Activated naive CD4-positive, alpha-beta T cell treated with anti-CD3 and anti-CD28 coated beads, Interleukin-2, amount 50 U/mL, for 72 hours (primary cell): Measurements from ENCODE around the gene TUBB4A. TPM values are rescaled to one million over a fixed set of nuclear protein-coding genes. Genes with fewer than 3 reads are reported as not detected.
A peak's percentile ranks its signal among the peaks of the same experiment; 100 is the strongest.

Source experiments
- ATAC-seq, 2 donors: fragments of 150-1000 bp; cut with Tn5 transposase; 2 replicates each; pipeline ENCODE4 v1.10.0; 2021; ENCODE audit warnings: mild to moderate bottlenecking in 2 of 2, moderate library complexity in 2 of 2
- DNase-seq, 2 donors: peaks; one replicate each; pipeline ENCODE4 v3.0.0; 2021 to 2022; ENCODE audit warnings: low spot score in 2 of 2
- H3K27ac Mint-ChIP-seq, 2 donors: one replicate each; pipeline ENCODE4 v1.8.0; 2022; ENCODE audit warnings: mild to moderate bottlenecking in 2 of 2, mixed read lengths in 2 of 2
- H3K36me3 Mint-ChIP-seq, 2 donors: one replicate each; pipeline ENCODE4 v1.8.0; 2022; ENCODE audit warnings: mixed read lengths in 2 of 2
- H3K9me3 Mint-ChIP-seq, 2 donors: one replicate each; pipeline ENCODE4 v1.8.0; 2022; ENCODE audit warnings: mixed read lengths in 2 of 2
- total RNA-seq, 2 donors: library from RNA; stranded (reverse); gene quantifications; one replicate each; pipeline ENCODE4 v1.2.3, GENCODE V29; 2022

The TUBB4A gene
- total RNA-seq, 2 donors from 2014 or later = 2.6 to 9.4 TPM

DNA sequence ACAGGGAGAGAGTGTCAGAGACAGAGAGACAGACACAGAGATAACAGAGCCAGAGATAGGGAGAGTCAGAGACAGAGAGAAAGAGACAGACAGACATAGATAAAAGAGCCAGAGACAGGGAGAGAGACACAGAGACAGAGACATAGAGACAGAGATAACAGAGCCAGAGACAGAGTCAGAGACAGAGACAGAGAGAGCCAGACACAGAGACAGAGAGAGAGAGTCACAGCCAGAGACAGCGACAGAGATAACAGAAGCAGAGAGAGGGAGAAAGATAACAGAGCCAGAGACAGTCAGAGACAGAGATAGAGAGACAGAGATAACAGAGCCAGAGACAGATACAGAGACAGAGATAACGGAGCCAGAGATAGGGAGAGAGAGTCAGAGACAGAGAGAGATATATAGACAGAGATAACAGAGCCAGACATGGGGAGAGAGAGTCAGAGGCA is 27.9 kb upstream of the TUBB4A start:
- DNase-seq (no peak), ATAC-seq (no peak)
- Mint-ChIP-seq H3K27ac (peak overlapping the region in 1 of 2 donors; percentile 67), H3K9me3 (no peaks in the 10 kb centered on the region), H3K36me3 (peaks cover 0 to 6% of the 10 kb centered on the region in 2 donors)

DNA sequence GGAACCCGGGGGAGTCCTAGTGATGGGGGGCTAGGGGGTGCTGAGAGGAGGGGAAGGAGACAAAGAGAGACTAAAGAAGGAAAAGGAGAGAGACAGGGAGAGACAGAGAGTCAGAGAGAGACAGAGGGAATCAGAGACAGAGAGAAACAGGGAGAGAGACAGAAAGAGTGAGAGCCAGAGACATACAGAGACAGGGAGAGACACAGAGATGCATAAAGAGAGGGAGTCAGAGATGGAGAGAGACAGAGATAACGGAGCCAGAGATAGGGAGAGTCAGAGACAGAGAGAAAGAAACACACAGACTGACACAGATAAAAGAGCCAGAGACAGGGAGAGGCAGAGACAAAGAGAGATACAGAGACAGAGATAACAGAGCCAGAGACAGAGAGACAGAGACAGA is 27.2 kb upstream of the TUBB4A start:
- H3K27ac Mint-ChIP-seq = peak overlapping the region in 1 of 2 donors; percentile 67
- DNase-seq (no peak), ATAC-seq (no peak)
- H3K9me3 Mint-ChIP-seq = no peaks in the 10 kb centered on the region
- H3K36me3 Mint-ChIP-seq = peaks cover 0 to 6% of the 10 kb centered on the region in 2 donors

DNA sequence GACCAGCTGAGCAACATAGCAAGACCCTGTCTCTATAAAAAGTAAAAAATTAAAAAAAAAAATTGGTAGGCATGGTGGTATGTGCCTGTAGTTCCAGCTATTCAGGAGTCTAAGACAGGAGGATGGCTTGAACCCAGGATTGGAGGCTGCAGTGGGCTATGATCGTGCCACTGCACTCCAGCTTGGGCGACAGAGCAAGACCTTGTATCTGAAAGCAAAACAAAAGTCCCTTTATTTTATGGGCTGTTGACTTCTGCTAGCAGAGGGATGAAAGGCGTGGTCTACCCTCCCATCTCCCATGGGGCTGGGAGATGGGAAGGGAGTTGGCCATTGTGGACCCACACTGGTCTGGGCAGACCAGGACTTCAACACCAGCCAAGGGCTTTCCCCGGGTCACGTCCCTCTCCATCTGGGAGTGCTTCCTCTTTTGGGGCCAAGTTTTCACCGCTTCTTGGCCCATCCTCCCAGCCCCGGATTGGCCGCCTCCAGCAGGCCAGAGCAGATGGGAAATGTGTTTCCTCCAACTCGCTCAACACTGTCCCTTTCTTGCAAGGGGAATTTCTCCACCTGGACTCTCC is 26.5 kb upstream of the TUBB4A start:
- no peaks in the 10 kb centered on the region for H3K9me3 Mint-ChIP-seq
- ATAC-seq = no peak
- H3K27ac Mint-ChIP-seq = no peak overlapping the region
- DNase-seq = no peak
- peaks cover 0 to 6% of the 10 kb centered on the region in 2 donors for H3K36me3 Mint-ChIP-seq

DNA sequence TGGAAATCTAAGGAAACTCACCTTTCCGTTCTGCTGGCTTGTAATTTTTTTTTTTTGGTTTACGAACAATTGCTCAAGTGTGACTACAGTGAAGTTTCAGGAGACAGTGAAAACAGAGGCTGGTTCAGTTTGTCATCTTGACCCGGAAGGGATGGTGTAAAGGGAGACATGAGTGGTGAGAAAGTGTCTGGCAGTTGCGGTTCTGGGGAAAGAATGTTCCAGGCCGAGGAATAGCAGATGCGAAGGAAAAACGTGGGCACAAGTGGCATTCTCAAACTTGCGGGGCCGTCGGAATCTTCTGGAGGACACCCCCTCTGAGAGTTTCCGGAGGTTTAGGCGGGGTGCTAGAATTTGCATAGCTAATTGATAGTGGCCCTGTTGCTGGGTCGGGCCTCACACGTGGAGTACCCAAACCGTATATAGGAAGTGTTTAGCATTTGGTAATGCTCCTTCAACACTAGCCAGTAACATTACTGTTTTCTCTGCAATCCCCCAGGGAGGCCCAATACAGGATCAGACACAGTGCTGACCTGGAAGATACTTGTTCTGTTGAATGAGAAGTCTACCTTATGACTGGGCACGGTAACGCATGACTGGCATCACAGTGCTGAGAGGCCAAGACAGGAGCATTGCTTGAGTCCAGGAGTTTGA is 25.9 kb upstream of the TUBB4A start:
- DNase-seq (no peak), ATAC-seq (no peak)
- Mint-ChIP-seq H3K36me3 (peaks cover 0 to 6% of the 10 kb centered on the region in 2 donors), H3K9me3 (no peaks in the 10 kb centered on the region), H3K27ac (no peak overlapping the region)

DNA sequence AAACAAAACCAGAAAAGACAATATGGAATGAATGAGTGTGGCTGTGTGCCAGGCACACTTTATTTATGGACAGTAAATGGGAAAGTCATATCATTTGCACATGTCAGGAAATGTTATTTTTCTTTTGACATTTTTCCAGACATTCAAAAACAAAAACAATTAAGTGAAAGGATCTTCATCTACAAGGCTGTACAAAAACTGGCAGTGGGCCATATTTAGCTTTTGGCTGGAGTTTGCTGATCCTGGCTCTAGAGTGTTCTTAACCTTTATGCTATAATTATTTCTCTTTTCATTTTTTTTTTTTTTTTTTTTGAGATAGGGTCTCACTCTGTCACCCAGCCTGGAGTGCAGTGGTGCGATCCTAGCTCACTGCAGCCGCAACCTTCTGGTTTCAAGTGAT is 22.2 kb upstream of the TUBB4A start:
- H3K9me3 Mint-ChIP-seq = no peaks in the 10 kb centered on the region
- DNase-seq (no peak), ATAC-seq (no peak)
- H3K27ac Mint-ChIP-seq = no peak overlapping the region
- H3K36me3 Mint-ChIP-seq = no peaks in the 10 kb centered on the region

DNA sequence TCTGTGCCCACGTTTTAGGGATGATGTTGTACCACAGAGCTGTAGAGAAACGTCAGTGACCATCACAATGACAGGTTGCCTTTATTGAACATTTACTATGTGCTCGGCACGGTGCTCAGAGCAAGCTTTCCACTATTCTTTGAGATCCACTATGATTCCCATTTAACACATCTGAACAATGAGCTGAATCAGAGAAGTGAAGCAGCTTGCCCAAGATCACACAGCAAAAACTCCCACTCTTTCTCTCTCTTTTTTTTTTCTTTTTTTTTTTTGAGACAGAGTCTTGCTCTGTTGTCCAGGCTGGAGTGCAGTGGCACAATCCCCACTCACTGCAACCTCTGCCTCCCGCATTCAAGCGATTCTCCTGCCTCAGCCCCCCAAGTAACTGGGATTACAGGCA is 20.6 kb upstream of the TUBB4A start:
- DNase-seq = no peak

DNA sequence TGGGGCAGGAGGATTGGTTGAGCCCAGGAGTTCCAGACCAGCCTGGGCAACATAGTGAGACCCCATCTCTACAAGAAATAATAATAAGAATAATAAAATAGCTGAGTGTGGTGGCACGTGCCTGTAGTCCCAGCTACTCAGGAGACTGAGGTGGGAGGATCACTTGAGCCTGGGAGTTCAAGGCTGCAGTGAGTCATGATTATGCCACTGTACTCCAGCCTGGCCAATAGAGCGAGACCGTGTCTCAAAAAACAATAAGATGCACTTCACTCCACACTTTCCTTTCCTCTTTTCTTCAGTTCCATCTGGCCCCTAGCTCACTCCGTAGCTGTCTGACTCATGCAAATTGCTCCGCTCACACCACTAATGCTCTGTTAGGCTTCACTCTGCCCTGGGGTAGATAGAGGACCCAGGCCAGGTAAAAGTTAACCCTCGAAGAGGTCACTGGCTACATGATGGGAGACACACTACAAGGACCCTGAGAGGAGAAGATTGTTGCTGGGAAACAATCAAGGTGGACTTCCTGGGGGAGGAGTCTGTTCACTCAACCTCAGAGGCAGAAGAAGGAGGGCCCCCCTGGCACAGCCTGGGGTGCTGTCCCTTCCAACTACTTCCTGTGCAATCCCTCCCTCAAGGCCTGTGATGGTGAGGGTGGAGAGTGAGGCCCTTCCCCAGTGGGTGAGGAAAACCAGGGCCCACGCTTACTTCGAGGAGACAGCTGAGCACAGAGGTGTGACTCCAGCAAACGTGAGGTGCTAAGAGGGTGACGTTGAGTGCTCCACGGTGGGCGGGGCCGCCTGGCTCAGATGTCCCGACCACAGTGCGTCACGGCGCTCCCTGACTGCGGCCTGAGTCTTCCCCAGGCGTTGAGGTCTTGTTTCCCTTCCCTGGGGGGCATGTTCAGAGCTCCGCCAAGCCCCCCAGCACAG is 19.9 kb upstream of the TUBB4A start:
- no peak for DNase-seq
- ATAC-seq = peak in 1 of 2 donors; percentile 19
- peak overlapping the region in 1 of 2 donors; percentile 31 for H3K27ac Mint-ChIP-seq

More for the DNA sequence above, 20.6 kb upstream of the TUBB4A start:
- H3K9me3 Mint-ChIP-seq = no peaks in the 10 kb centered on the region
- H3K36me3 Mint-ChIP-seq = no peaks in the 10 kb centered on the region
- H3K27ac Mint-ChIP-seq = no peak overlapping the region
- ATAC-seq = no peak

DNA sequence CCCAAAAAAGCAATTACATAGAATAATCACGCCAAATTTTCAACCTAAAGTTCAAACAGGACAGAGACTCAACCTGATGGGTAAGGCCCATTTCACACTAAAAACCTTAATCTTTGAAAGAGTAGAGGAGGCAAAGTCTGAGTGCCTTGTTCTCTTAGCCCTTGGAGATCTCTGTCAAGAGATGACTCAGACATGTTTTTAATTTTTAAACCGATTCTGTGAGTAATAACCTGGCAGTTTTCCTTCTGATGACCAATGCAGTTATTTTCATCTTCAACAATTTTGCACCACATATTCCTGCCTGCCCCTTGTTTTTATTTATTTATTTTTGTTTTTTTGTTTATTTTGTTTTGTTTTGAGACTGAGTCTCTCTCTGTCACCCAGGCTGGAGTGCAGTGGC is 17.2 kb upstream of the TUBB4A start:
- Mint-ChIP-seq H3K9me3 (no peaks in the 10 kb centered on the region), H3K27ac (peak overlapping the region; percentile 70 to 77), H3K36me3 (no peaks in the 10 kb centered on the region)
- ATAC-seq (peak; percentile 3 to 43), DNase-seq (no peak)

More for the DNA sequence above, 19.9 kb upstream of the TUBB4A start:
- no peaks in the 10 kb centered on the region for H3K9me3 Mint-ChIP-seq
- H3K36me3 Mint-ChIP-seq = no peaks in the 10 kb centered on the region

DNA sequence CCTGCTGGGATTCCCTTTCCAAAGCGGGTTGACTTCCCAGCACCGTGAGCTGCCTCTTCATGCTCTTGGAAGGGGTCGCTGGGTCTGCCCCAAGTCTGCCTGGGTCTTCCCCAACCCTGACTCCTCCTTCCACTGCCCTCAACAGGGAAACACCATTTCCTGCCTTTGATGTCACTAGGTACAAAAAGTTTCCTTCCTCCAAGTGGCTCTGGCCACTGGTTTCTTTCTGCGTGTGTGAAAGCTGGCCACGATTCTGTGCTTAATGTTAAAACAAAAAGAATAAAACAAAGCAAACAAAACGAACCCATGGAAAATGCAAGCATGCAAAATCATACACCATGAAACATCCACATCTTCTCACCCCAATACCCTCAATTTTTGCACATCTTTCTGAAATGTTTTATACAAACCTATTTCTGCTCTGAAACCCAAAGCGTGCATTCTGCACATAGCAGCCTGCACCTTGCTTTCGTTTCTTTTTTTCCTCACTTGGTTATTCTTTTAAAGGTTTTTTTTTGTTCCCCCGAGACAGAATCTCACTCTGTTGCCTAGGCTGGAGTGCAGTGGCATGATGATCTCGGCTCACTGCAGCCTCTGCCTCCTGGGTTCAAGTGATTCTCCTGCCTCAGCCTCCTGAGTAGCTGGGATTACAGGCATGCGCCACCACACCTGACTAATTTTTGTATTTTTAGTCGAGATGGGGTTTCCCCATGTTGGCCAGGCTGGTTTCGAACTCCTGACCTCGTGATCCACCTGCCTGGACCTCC is 16.2 kb upstream of the TUBB4A start:
- ATAC-seq (peak; percentile 13 to 60), DNase-seq (peak; percentile 19 to 74)
- H3K27ac Mint-ChIP-seq = peak overlapping the region; percentile 77 to 78
- no peaks in the 10 kb centered on the region for H3K36me3 Mint-ChIP-seq
- H3K9me3 Mint-ChIP-seq = no peaks in the 10 kb centered on the region

DNA sequence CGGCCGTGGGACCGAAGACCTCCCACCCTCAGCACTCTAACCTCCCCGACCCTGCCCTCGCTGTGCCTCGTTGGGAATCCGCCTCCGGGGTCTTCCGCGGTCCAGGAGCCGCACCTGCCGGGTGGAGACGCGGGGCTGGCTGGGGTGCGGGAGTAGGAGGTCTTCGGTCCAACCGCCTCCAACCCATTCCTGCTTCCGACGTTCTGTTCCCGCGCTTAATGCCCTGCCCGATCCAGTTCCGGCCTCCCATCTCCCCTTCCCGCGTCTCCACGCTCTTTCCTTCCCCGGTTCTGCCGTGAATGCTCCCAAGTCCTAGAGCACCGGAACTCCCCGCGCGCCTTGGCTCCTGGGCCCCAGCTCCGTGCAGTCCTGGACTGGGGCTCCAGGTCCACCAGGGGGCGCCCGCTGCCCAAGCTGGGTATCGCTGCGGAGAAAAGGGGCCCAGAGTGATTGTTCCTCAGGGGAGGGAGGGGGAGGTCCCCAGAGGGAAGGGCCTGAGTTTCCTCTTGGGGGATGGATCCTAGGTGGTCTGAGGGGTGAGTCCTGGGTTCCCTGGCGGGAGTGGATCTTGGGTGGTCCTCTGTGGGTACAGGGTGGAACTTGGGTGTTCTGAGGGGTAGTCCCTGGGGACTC is 14.7 kb upstream of the TUBB4A start:
- Mint-ChIP-seq H3K27ac (peak overlapping the region; percentile 77 to 89), H3K36me3 (no peaks in the 10 kb centered on the region), H3K9me3 (no peaks in the 10 kb centered on the region)
- ATAC-seq = peak; percentile 79 to 82
- peak; percentile 90 to 98 for DNase-seq

DNA sequence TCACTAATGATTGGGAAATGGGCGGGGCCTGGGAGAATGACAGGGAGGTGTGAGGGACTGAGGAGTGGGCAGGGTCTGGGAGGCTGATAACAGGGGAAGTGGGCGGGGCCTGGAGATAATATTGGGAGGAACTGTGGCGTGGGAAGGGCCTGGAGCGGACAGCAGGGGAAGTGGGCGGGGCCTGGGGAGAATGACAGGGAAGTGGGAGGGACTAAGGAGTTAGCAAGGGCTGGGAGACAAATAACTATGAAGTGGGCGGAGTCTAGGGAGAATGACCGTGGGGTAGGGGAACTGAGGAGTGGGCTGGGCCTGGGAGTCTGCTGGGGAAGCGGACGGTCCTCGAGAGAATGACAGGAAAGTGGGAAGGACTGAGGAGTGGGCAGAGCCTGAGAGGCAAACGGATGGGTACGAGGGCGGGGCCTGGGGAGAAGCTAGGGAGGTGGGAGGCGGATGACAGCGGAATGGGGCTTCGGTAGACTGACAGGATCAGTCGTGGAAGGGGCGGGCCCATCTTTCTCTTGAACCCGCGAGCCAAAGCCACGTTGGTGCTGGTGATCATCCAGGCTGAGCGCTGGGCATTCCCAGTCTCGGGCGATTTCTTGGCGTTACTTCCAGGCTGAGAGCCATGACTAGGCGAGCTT is 14.0 kb upstream of the TUBB4A start:
- H3K27ac Mint-ChIP-seq = peak overlapping the region; percentile 77 to 94
- ATAC-seq (peak; percentile 62 to 67), DNase-seq (peak; percentile 73 to 83)
- no peaks in the 10 kb centered on the region for H3K36me3 Mint-ChIP-seq
- H3K9me3 Mint-ChIP-seq = no peaks in the 10 kb centered on the region

DNA sequence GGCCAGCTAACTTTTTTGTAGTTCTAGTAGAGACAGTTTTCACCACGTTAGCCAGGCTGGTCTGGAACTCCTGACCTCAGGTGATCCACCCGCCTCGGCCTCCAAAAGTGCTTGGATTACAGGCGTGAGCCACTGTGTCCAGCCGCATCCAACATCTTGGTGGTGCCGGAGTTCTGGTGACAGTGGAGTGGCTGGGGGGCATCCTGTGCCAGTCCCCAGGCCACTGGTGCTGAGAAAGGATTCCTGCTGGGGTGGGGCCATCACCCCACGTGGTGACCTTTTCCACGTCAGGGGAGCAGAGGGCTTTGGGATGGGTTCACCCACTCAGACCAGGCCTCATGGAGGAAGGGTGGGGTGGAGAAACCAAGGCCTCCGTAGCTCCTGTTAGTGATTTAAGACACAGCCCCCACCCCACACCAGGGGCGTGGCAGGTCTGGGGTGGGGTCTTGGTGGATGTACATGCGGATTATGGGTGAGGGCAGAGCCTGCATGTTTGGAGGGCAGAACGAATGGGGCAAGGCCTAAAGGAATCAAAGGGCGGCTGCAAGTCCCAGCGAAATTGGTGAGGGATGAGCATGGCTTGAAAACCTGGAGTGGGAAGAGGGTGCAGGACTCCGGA is 12.9 kb upstream of the TUBB4A start:
- DNase-seq = no peak
- Mint-ChIP-seq H3K27ac (peak overlapping the region in 1 of 2 donors; percentile 44), H3K36me3 (no peaks in the 10 kb centered on the region), H3K9me3 (no peaks in the 10 kb centered on the region)
- no peak for ATAC-seq

DNA sequence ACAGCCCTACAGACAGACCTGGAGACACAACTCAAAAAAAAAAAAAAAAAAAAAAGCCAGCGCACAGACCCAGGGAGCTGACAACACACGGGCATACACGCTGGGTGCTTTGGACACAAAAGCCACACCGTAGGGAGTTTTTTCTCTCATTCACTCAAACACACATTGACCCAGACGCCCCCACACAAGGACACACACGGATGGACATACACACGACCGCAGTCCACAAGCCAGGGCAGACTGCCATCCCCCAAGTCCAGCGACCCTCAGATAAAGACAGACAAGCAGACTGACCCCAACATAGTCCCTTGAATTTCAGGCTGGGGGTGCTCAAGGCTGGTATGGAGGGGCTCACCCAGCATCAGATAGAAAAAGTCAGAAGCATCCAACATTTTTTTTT is 12.0 kb upstream of the TUBB4A start:
- no peak for DNase-seq
- ATAC-seq = no peak
- Mint-ChIP-seq H3K36me3 (no peaks in the 10 kb centered on the region), H3K9me3 (no peaks in the 10 kb centered on the region), H3K27ac (no peak overlapping the region)

DNA sequence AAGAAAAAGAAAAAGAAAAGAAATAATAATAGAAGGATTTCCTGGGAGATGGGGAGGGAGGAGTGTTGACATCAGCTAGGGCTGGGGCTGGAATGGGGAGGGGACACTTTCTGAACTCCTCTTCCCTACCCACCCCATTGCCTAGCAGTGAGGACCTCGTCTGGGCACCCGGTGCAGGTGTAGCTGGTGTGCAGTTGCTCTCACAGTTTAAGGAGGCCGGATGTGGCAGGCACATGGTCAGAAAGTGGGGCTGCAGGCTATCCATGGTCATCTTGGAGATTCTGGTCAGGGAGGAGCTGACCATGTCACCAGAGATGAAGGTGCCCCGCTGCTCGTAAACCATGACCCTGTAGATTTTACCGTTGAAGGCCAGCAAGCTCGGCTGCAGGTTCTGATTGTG is 8.5 kb upstream of the TUBB4A start:
- DNase-seq (no peak), ATAC-seq (no peak)
- H3K27ac Mint-ChIP-seq = no peak overlapping the region
- H3K9me3 Mint-ChIP-seq = no peaks in the 10 kb centered on the region
- no peaks in the 10 kb centered on the region for H3K36me3 Mint-ChIP-seq
